NCI-H1092 (cell line): ENCODE results near the gene ZKSCAN7.
"Not testable (repeated sequence)": the region's sequence is repeated elsewhere in the genome, so short reads cannot be mapped to it uniquely, and the experiment has no call there.

Experiments
- DNase-seq: peaks from one replicate; lab custom pipeline; 2025; lab: John Stamatoyannopoulos, UW

Gene ZKSCAN7

DNA sequence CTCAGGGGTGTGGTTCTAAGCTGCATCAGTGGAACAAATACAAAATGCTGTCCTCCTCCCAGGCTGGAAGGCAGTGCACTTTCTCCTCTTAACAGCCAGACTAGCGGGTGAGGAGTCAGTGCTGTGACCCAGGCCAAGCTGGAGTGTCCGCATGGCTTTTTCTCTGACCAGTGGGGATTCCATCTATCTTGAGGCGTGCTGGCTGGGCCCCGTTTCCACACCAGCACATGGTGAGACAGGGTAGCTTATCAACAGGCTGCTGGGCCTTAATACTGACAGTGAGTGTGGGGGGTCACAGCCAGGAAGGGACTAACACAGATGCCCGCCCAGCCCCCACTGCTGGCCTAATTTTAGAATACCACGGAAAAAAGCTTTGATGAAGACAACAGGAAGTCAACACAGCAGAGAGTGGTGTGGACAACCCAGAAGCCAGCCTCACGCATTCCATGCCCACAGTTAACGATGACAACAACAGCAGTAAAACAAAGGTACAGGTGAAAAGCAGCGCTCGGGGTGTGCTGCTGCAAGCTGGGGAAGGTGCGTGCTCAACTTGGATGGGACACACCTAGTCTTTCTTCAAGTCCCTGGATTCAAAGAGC is 22.5 kb downstream of the ZKSCAN7 start:
- DNase-seq: not testable (repeated sequence)

DNA sequence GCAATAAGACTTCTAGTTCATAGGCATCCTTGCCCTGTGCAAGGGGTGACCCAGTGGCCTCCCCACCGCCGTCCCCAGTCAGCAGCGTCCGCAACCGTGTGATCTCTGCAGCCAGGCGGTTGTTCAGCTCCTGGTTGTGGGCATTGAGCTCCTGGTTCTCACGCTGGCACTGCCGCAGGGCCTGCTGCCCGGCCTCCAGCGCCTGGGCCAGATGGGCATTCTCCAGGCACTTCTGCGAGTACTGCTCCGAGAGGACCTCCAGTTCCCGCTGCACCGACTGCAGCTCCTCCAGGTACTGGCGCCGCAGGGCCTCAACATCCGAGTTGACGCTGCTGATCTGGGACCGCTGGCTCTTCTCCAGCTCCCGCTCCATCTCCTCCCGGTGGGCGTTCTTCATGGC is 23.3 kb downstream of the ZKSCAN7 start:
- not testable (repeated sequence) for DNase-seq

- DNase-seq: not testable (repeated sequence)
Measured at GRCh38 chr3:44578924-44579515, 24.0 kb downstream of the ZKSCAN7 start.

- DNase-seq: not testable (repeated sequence)
Measured at GRCh38 chr3:44579749-44580148, 24.8 kb downstream of the ZKSCAN7 start.

DNA sequence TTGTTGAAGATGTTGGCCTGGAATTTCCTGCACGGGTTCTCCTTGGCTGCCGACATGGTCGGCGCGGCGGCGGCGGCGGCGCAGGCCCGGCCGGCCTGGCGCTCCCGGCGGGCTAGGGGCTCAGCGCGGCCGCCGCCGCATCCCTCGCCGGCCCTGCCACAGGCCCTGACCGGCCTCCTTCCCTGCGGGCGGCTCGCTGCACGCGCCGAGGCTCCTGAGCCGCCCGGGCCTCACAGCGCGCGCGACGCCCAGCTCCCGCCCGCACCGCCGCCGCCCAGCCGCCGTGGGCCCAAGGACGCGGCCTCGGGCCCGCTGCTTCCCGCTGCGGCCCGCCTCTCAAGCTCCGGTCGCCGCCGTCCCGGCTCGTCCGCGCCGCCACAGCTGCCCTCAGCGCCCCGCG is 26.0 kb downstream of the ZKSCAN7 start:
- not testable (repeated sequence) for DNase-seq

DNA sequence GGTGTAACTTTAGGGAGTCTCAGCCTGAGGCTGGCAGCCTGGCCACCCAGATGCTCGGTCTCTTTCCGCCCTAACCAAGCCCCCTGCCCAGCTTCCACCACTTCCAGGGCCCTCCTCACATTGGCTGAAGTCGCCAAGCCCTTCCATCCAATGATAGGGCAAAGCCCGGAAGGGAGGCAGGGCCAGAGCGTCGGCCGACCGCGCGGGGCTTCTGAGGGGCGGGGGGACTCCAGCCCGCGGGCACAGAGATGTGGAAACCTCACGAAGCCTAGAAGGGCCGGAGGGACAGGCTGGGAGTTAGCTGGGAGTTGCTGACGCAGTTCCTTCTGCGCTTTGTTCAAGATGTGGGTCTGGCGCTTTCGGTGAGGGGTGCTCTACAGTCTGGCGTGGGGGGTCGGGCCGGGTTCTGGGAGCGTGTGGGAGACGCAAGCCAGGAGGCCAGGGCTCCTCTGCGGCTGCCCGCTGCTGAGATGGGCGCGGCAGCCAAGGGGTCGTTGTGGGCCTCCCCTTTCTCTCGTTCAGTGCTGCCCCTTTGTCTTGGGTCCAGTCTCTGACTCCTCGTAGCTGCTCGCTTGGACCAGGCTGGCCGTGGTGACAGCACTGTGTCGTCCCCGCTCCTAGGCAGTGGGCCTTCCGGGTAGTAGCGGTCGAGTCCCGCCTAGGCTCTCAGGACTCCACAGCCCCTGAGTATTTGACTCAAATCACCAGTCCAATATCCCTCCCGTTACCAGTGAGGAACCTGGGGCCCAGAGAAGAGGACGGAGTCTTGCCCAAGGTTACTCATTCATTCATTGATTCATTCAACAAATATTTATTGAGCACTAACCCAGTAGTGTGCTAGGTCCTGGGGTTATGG is 29.9 kb downstream of the ZKSCAN7 start, which contains the start of gene ZNF660:
ZNF660 (plus strand) TSS at position 319 of the 856 bp plus-strand sequence. CDS start 9,230 bp downstream, outside the sequence.
- peak; percentile 82 for DNase-seq

DNA sequence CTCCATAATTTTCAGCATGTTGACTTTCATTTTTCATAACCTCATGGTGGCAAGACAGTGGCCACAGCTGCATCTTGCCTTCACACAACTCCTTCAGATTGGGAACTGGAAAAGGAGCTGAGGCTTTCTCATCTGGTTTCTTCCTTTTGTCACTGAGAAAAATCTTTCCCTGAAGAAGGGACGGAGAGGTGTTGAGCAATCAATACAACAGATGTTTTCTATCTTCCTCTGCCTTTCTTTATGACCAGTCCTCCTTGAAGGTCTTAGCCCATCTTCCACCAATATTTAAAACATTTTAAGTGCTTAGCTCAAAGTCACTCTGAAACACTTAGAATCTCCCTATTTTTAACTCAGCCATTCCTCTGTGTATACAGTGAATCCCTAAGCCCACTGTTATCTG is 41.6 kb downstream of the ZKSCAN7 start:
- DNase-seq: no peak

GRCh38 chr3:44601749-44602148 is 46.8 kb downstream of the ZKSCAN7 start:
- DNase-seq: no peak

DNA sequence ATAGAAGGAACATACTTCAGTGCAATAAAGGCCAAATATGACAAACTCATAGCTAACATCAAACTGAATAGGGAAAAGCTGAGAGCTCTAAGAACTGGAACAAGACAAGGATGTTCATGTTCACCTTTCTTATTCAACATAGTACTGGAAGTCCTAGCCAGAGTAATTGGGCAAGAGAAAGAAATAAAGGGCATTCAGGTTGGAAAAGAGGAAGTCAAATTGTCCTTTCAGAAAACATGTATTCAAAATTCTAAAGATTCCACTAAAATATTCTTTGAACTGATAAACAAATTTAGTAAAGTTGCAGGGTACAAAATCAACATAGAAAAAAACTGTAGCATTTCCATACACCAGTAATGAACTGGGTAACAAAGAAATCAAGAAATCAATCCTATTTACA is 57.7 kb downstream of the ZKSCAN7 start:
- no peak for DNase-seq
